Right lobe of liver (tissue), 6 donors: ENCODE measurements around the gene HOXB3. TPM values are rescaled to one million over a fixed set of nuclear protein-coding genes. Genes with fewer than 3 reads are reported as not detected.

Source experiments
- ATAC-seq, 4 donors: fragments of 200-7000 bp; cut with Tn5 transposase; one replicate each; pipeline ENCODE4 v1.9.1; 2020; ENCODE audit warnings: mild to moderate bottlenecking in 4 of 4, moderate library complexity in 4 of 4
- DNase-seq, 3 donors: peaks; one replicate each; pipeline ENCODE4 v3.0.0-alpha.2; 2020
- H3K27ac ChIP-seq, 3 donors: fragments of 200-600 bp; one replicate each; pipeline ENCODE4 v1.8.0; 2022
- H3K27me3 ChIP-seq, 2 donors: fragments of 200-600 bp; one replicate each; pipeline ENCODE4 v1.8.0; 2022
- H3K36me3 ChIP-seq, 4 donors: fragments of 200-600 bp; sonication (generic) in 1 of 4; one replicate each; pipeline versions ENCODE4 v1.5.1 to v1.8.0; 2017 to 2022; ENCODE audit warnings: control low read depth in 1 of 4
- H3K4me1 ChIP-seq, 4 donors: fragments of 200-600 bp; sonication (generic) in 1 of 4; one replicate each; pipeline versions ENCODE4 v1.5.1 to v1.8.0; 2017 to 2022; ENCODE audit warnings: control low read depth in 1 of 4
- H3K4me3 ChIP-seq, 3 donors: fragments of 200-600 bp; one replicate each; pipeline ENCODE4 v1.8.0; 2022
- H3K9me3 ChIP-seq, 4 donors: fragments of 200-600 bp; sonication (generic) in 1 of 4; one replicate each; pipeline versions ENCODE4 v1.5.1 to v1.8.0; 2017 to 2022; ENCODE audit warnings: control low read depth in 1 of 4
- CTCF ChIP-seq, 4 donors: fragments of 200-600 bp in 3 of 4; fragments of 450-650 bp in 1 of 4; IDR thresholded peaks; one replicate each; pipeline versions ENCODE4 v1.5.1 to v1.8.0; 2016 to 2022; ENCODE audit warnings: antibody characterized with exemption in 4 of 4, mild to moderate bottlenecking in 2 of 4
- POLR2A ChIP-seq: fragments of 450-650 bp; IDR thresholded peaks from one replicate; pipeline ENCODE4 v1.6.1; 2017; ENCODE audit warnings: antibody characterized with exemption, mild to moderate bottlenecking
- WGBS: methylation state at CpG from one replicate; pipeline ENCODE4 v1.1.6; 2018; ENCODE audit warnings: low coverage, low lambda C conversion rate; ENCODE audit not compliant: insufficient coverage; ENCODE audit errors: missing lambda C conversion rate; 5-methylcytosine and 5-hydroxymethylcytosine counted together
- intact Hi-C, 2 donors: fragments of 100-400 bp; cut with DNase I; formaldehyde crosslinking; loops; one replicate each; pipeline versions ENCODE4 v1.11.2 to v1.14.1; 2022
- total RNA-seq, 6 experiments: library from RNA; depleted of rRNA in 2 of 6; stranded (reverse); fragments of >200 nt in 2 of 6; fragmentation: NEBNext Ultra II Directional in 3 of 6; extraction: Animal tissue kit (Norgen Biotek cat#: 25700) in 3 of 6; gene quantifications; one replicate each; pipeline versions ENCODE4 v1.1.0 to v1.2.4, GENCODE V29; 2016 to 2023
- donor health status: DM: no; HTN: yes; CAD: no.
- donor health status: DM: no; HTN: no; CAD: no.
- donor health status: DM: no; HTN: no; CAD: no.
- donor health status: DM: no; HTN: yes; CAD: no.
- donor health status: DM: no; HTN: yes; CAD: no.

The HOXB3 gene
- total RNA-seq, 6 experiments from 2014 or later = 0.99 to 3.2 (median 2.6) TPM

DNA sequence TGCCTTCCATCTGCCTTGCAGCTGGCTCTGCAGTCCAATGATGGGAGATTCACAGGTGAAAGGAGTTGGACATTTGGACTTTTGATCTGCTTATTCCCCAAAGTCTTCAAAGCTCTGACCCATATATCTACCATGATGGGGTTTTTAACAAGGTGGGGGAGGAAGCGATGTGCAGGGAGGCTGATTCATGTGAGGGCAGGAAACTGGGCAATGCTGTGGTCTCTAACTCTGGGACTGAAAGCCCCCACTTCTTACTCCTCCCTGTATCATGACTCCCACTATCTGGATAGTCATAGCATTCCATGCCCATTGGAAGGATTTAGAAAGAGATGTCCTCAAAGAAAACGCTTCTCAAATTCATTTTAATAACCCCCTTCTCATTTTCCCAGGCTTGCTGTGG lies 75.6 kb downstream of the HOXB3 start:
- DNase-seq (no peak), ATAC-seq (no peak)
- TF ChIP-seq CTCF (IDR thresholded peaks at IDR 0.05) = no peak
- TF ChIP-seq POLR2A = no peak
- Histone ChIP-seq H3K36me3 (no peaks in the 10 kb centered on the region), H3K27ac (no peak overlapping the region), H3K9me3 (no peaks in the 10 kb centered on the region), H3K4me3 (no peak overlapping the region), H3K27me3 (no peaks in the 10 kb centered on the region), H3K4me1 (no peaks in the 10 kb centered on the region)
- 46% methylated on average over 2 of the region's 2 CpGs for WGBS
- intact Hi-C loops = no loop called here

DNA sequence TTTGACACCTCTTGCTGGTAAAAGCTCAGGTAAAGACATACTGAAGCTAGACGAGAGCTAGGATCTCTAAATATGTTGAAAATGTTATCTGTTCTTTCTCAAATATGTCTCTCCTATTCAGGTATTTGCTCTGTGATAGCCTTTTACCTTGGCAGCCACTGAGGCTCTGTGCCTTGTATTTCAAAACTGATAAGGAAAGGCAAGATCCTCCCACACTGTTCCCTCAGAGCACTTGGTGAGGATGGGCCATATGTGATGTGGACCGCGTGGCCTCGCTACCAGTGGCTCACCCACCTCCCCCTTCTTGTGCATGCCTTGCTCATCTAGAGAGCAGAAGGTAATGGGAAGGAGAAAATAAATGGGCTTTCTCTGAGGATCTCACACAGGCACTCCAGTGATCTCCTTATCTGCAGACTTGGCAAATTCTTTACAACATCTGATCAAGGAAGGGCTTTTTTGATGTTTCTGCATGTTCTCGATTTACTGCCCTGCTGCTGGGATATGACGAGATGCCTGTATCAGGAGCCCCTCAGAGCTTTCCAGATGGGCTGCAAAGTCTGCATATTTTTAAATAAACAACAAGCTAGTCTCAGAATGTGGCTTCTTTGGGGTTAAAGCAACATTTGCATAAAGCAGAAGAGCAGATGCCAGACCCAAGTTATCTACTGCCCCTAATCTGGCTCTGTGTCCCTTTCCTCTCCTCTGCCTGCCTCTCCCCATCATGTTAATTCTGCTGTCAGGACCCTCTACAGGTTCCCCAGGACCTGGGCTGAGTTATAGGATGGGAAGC lies 76.2 kb downstream of the HOXB3 start:
- H3K9me3 ChIP-seq = no peaks in the 10 kb centered on the region
- intact Hi-C loops = no loop called here

GRCh38 chr17:48513097-48513496 lies 76.9 kb downstream of the HOXB3 start:
- Histone ChIP-seq H3K27me3 (no peaks in the 10 kb centered on the region), H3K27ac (no peak overlapping the region), H3K4me1 (no peaks in the 10 kb centered on the region), H3K36me3 (no peaks in the 10 kb centered on the region), H3K9me3 (no peaks in the 10 kb centered on the region), H3K4me3 (no peak overlapping the region)
- DNase-seq (no peak), ATAC-seq (peak in 3 of 4 donors; percentile 45 to 51 (median 51))
- intact Hi-C loops = no loop called here
- WGBS = 12% methylated on average over 7 of the region's 7 CpGs
- TF ChIP-seq CTCF (IDR thresholded peaks at IDR 0.05) (no peak), POLR2A (no peak)

More for the DNA sequence above, 76.2 kb downstream of the HOXB3 start:
- Histone ChIP-seq H3K4me3 (no peak overlapping the region), H3K27ac (no peak overlapping the region), H3K27me3 (no peaks in the 10 kb centered on the region), H3K4me1 (no peaks in the 10 kb centered on the region), H3K36me3 (no peaks in the 10 kb centered on the region)
- WGBS = 33% methylated on average over 4 of the region's 6 CpGs
- ATAC-seq = no peak
- no peak for TF ChIP-seq POLR2A
- TF ChIP-seq CTCF (IDR thresholded peaks at IDR 0.05) = no peak
- DNase-seq = no peak

DNA sequence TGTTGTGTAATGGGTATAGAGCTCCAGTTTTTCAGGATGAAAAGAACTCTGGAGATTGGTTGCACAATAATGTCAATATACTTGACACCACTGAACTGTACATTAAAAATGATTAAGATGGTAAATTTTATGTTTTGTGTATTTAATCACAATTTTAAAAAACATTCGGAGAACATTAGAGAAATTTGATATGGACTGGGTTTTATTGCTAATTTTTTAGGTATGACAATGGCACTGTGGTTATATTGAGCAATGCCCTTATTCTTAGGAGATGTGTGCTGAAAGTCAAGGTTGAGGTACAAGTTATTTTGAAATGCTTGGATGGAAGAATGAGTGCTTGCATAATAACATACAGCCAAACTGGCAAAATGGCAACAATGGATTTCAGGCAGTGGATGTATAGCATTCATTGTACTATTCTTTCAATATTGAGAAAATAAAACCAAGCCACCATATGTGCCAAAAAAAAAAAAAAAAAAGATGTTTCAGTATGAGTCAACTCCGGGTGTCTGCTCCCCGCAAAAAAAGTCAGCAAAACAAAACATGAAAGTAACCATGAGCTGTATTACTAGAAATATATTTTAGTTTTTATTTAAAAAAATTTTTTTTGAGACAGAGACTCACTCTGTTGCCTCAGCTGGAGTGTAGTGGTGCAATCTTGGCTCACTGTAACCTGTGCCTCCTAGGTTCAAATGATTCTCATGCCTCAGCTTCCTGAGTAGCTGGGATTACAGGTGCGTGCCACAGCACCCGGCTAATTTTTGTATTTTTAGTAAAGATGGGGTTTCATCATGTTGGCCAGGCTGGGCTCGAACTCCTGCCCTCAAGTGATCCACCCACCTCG lies 79.1 kb downstream of the HOXB3 start:
- H3K36me3 ChIP-seq = no peaks in the 10 kb centered on the region
- no peaks in the 10 kb centered on the region for H3K27me3 ChIP-seq
- ATAC-seq (no peak), DNase-seq (no peak)
- no peaks in the 10 kb centered on the region for H3K9me3 ChIP-seq
- intact Hi-C loops = no loop called here
- WGBS = 69% methylated on average over 6 of the region's 7 CpGs
- TF ChIP-seq POLR2A (no peak), CTCF (IDR thresholded peaks at IDR 0.05) (no peak)
- no peak overlapping the region for H3K4me3 ChIP-seq
- no peak overlapping the region for H3K27ac ChIP-seq
- H3K4me1 ChIP-seq = no peaks in the 10 kb centered on the region
